Measurements from ENCODE around the gene RPS6KA4. TPM values are rescaled to one million over a fixed set of nuclear protein-coding genes. Genes with fewer than 3 reads are reported as not detected.

Gene RPS6KA4
- 8.9 and 14.2 TPM in 2 replicates for total RNA-seq (2016; rRNA removed; fragmentation: Illumina TruSeq; extraction: Trizol)
- 3.2 and 3.4 TPM in 2 replicates for total RNA-seq (2016; cell fraction: cytosol; rRNA removed; fragmentation: Illumina TruSeq; extraction: Trizol; ENCODE audit: low read depth)
- total RNA-seq (2016; cell fraction: insoluble cytoplasmic fraction; rRNA removed; fragmentation: Illumina TruSeq; extraction: Trizol): 7.2 and 13.5 TPM in 2 replicates
- total RNA-seq (2016; cell fraction: membrane; rRNA removed; fragmentation: Illumina TruSeq; extraction: Trizol): 9.3 and 10.1 TPM in 2 replicates
- total RNA-seq (2016; cell fraction: nucleus; rRNA removed; fragmentation: Illumina TruSeq; extraction: Trizol): 9.5 and 11.5 TPM in 2 replicates
- 8.9 and 12.2 TPM in 2 replicates for polyA plus RNA-seq (2011; rRNA removed)
- polyA plus RNA-seq (2011; cell fraction: cytosol; rRNA removed): 7.1 and 9.1 TPM in 2 replicates
- 37.0 and 38.2 TPM in 2 replicates for polyA plus RNA-seq (2011; cell fraction: nucleus; rRNA removed)
- polyA plus RNA-seq (2012): 5.8 and 12.8 TPM in 2 replicates
- polyA plus RNA-seq (2016; cell fraction: cytosol; fragmentation: Illumina TruSeq; extraction: Trizol; ENCODE audit: low read depth): 3.1 and 3.8 TPM in 2 replicates
- polyA plus RNA-seq (2016; cell fraction: insoluble cytoplasmic fraction; fragmentation: Illumina TruSeq; extraction: Trizol; ENCODE audit: low read depth): 10.0 and 10.2 TPM in 2 replicates
- 6.7 and 8.9 TPM in 2 replicates for polyA plus RNA-seq (2016; cell fraction: membrane; fragmentation: Illumina TruSeq; extraction: Trizol; ENCODE audit: low read depth)
- 19.2 and 21.5 TPM in 2 replicates for polyA plus RNA-seq (2016; cell fraction: nucleus; fragmentation: Illumina TruSeq; extraction: Trizol; ENCODE audit: insufficient read depth, low read depth)
- polyA minus RNA-seq (2011; rRNA and poly(A)+ RNA removed; ENCODE audit: low replicate concordance): 25.7 and 70.4 TPM in 2 replicates
- polyA minus RNA-seq (2011; cell fraction: cytosol; rRNA and poly(A)+ RNA removed): 8.2 and 8.6 TPM in 2 replicates
- 13.4 and 15.9 TPM in 2 replicates for polyA minus RNA-seq (2011; cell fraction: nucleus; rRNA and poly(A)+ RNA removed)
- Bru-seq, nascent RNA: percentile 47 among the genes with signal in this experiment
- BruChase-seq, experiment 1, labeled RNA remaining after a 6-hour chase: percentile 63 among the genes with signal in this experiment
- percentile 53 among the genes with signal in this experiment for BruChase-seq, experiment 2, labeled RNA remaining after a 2-hour chase
- long read RNA-seq, experiment 1, partial matches to known transcripts: 0 of 2 reads
- long read RNA-seq, experiment 1, other reads (novel, unspliced or antisense): 2 of 2 reads
- long read RNA-seq, experiment 2, transcript RPS6KA4-201 (17 exons, 3,119 nt): major isoform, 16 of 64 reads
- long read RNA-seq, experiment 2, partial matches to known transcripts: 22 of 64 reads
- long read RNA-seq, experiment 2, other reads (novel, unspliced or antisense): 20 of 64 reads

GRCh38 chr11:64358907-64359711 is at the start of gene RPS6KA4:
Gene RPS6KA4 (plus strand): TSS chr11:64359162. CDS start chr11:64359236, 74 bp downstream.
- ATAC-seq (peak; percentile 78), FAIRE-seq (no peak), DNase-seq (ENCODE audit: low spot score) (no peak)
- WGBS (ENCODE audit: low lambda C conversion rate): 12% methylated on average over 16 of the region's 70 CpGs
- H3K4me1 ChIP-seq (ENCODE audit: insufficient read depth, low read length): peaks cover 48% of the 10 kb centered on the region
- H3K4me2 ChIP-seq (ENCODE audit: low read depth, low read length): peak within 1 kb of the TSS; percentile 99
- H3K9ac ChIP-seq (ENCODE audit: insufficient read depth, low read depth, low read length): peak within 1 kb of the TSS; percentile 93
- H3K36me3 ChIP-seq (replicated peaks in 1 of 2; ENCODE audit: control insufficient read depth in 1 of 2, insufficient read depth in 2 of 2, low read length in 2 of 2): peaks cover 5 to 18% of the 10 kb centered on the region in 2 experiments; a peak in 4 of 5 replicates
- CTCF ChIA-PET (ENCODE audit: low intra/inter-chr PET ratio, low total read pairs): no interaction called here
- H3K79me2 ChIP-seq (ENCODE audit: insufficient read depth, low read length): no peaks in the 10 kb centered on the region
- peak within 1 kb of the TSS; percentile 59 for H3K27ac ChIP-seq (ENCODE audit: extremely low read length, insufficient read depth, low read length)
- H4K20me1 ChIP-seq (ENCODE audit: insufficient read depth, low read length): no peaks in the 10 kb centered on the region
- TSS peak; percentile 42 for BruUV-seq (replicated peaks)
- in situ Hi-C loops (cut with HindIII; ENCODE audit: extremely low pct_ligation_motif_present, low pct_unique_long_range_greater_than_20kb): no loop called here
- H2AFZ ChIP-seq (ENCODE audit: low read length): peak within 1 kb of the TSS; percentile 30
- intact Hi-C loops (cut with micrococcal nuclease; ENCODE audit: unreplicated experiment): loop anchor here (2.0 kb wide), 1 partner anchor 42 kb away; the partner anchor contains the start of gene TRMT112
- no peaks in the 10 kb centered on the region; a peak in 1 of 5 replicates for H3K27me3 ChIP-seq (ENCODE audit: control insufficient read depth in 1 of 2, insufficient read depth in 2 of 2, low read length in 2 of 2)
- H3K4me3 ChIP-seq (replicated peaks in 1 of 3; ENCODE audit: insufficient read depth in 1 of 3, low read depth in 2 of 3, low read length in 3 of 3): peak within 1 kb of the TSS; percentile 80 to 96 (median 94)
- POLR2A ChIA-PET: interaction anchor here (1.1 to 1.3 kb wide), 3 partner anchors 13 to 88 kb away, joined by 3 read pairs; partner anchors contain the start of genes PRDX5 and TRMT112
- no peaks in the 10 kb centered on the region for H3K9me3 ChIP-seq (ENCODE audit: low read length)
- TF ChIP-seq STAT5B (CRISPR knock-in tag; IDR thresholded peaks at IDR 0.05): no peak
- no peak for TF ChIP-seq ZEB1 (IDR thresholded peaks at IDR 0.05; ENCODE audit: insufficient replicate concordance, low read depth)
- no peak for TF ChIP-seq MEF2D (CRISPR knock-in tag; IDR thresholded peaks at IDR 0.05)
- TF ChIP-seq, protein P1, sequence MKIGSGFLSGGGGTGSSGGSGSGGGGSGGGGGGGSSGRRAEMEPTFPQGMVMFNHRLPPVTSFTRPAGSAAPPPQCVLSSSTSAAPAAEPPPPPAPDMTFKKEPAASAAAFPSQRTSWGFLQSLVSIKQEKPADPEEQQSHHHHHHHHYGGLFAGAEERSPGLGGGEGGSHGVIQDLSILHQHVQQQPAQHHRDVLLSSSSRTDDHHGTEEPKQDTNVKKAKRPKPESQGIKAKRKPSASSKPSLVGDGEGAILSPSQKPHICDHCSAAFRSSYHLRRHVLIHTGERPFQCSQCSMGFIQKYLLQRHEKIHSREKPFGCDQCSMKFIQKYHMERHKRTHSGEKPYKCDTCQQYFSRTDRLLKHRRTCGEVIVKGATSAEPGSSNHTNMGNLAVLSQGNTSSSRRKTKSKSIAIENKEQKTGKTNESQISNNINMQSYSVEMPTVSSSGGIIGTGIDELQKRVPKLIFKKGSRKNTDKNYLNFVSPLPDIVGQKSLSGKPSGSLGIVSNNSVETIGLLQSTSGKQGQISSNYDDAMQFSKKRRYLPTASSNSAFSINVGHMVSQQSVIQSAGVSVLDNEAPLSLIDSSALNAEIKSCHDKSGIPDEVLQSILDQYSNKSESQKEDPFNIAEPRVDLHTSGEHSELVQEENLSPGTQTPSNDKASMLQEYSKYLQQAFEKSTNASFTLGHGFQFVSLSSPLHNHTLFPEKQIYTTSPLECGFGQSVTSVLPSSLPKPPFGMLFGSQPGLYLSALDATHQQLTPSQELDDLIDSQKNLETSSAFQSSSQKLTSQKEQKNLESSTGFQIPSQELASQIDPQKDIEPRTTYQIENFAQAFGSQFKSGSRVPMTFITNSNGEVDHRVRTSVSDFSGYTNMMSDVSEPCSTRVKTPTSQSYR (CRISPR knock-in tag; IDR thresholded peaks at IDR 0.05; ENCODE audit: borderline replicate concordance): no peak
- no peak for TF ChIP-seq ZNF749 (CRISPR knock-in tag; IDR thresholded peaks at IDR 0.05; ENCODE audit: borderline replicate concordance)
- no peak for TF ChIP-seq TEF (CRISPR knock-in tag; IDR thresholded peaks at IDR 0.05)
- TF ChIP-seq ZNF569 (CRISPR knock-in tag; IDR thresholded peaks at IDR 0.05; ENCODE audit: borderline replicate concordance): no peak
- no peak for TF ChIP-seq ZNF580 (CRISPR knock-in tag; IDR thresholded peaks at IDR 0.05; ENCODE audit: borderline replicate concordance, low read depth)
